ENCODE data around the gene IWS1. TPM values are rescaled to one million over a fixed set of nuclear protein-coding genes. Genes with fewer than 3 reads are reported as not detected.
"Not testable (repeated sequence)": the region's sequence is repeated elsewhere in the genome, so short reads cannot be mapped to it uniquely, and the experiment has no call there.

IWS1 gene
- total RNA-seq, 1 donor: 36.6 TPM

- Histone ChIP-seq H3K27me3 (ENCODE audit: insufficient read depth, low read length) (peaks cover 37% of the 10 kb centered on the region), H3K9me3 (ENCODE audit: low read depth, low read length) (no peaks in the 10 kb centered on the region), H3K4me3 (ENCODE audit: insufficient read depth, low read length) (no peak overlapping the region), H3K27ac (ENCODE audit: low read depth, low read length) (no peak overlapping the region), H3K79me2 (ENCODE audit: insufficient read depth, low read length) (no peaks in the 10 kb centered on the region), H4K20me1 (ENCODE audit: insufficient read depth, low read length) (no peaks in the 10 kb centered on the region), H3K4me1 (ENCODE audit: insufficient read depth, low read length) (no peaks in the 10 kb centered on the region), H3K36me3 (ENCODE audit: insufficient read depth, low read length) (no peaks in the 10 kb centered on the region), H3K4me2 (ENCODE audit: insufficient read depth, low read length) (no peak overlapping the region), H2AFZ (ENCODE audit: low read length) (no peak overlapping the region)
- DNase-seq (ENCODE audit: insufficient read length, low spot score, missing footprints): no peak
- TF ChIP-seq CTCF (IDR thresholded peaks at IDR 0.05; ENCODE audit: extremely low read depth, low read depth, low read length): no peak
Measured at GRCh38 chr2:127545796-127546195, 19.5 kb upstream of the IWS1 start.

- no peak overlapping the region for H2AFZ ChIP-seq (ENCODE audit: low read length)
- H3K4me2 ChIP-seq (ENCODE audit: insufficient read depth, low read length): no peak overlapping the region
- no peaks in the 10 kb centered on the region for H3K4me1 ChIP-seq (ENCODE audit: insufficient read depth, low read length)
- DNase-seq (ENCODE audit: insufficient read length, low spot score, missing footprints): no peak
- no peak overlapping the region for H3K4me3 ChIP-seq (ENCODE audit: insufficient read depth, low read length)
- no peak for TF ChIP-seq CTCF (IDR thresholded peaks at IDR 0.05; ENCODE audit: extremely low read depth, low read depth, low read length)
- H3K79me2 ChIP-seq (ENCODE audit: insufficient read depth, low read length): no peaks in the 10 kb centered on the region
- H3K36me3 ChIP-seq (ENCODE audit: insufficient read depth, low read length): no peaks in the 10 kb centered on the region
- H3K9me3 ChIP-seq (ENCODE audit: low read depth, low read length): no peaks in the 10 kb centered on the region
- H3K27me3 ChIP-seq (ENCODE audit: insufficient read depth, low read length): peaks cover 32% of the 10 kb centered on the region
- H3K27ac ChIP-seq (ENCODE audit: low read depth, low read length): no peak overlapping the region
- no peaks in the 10 kb centered on the region for H4K20me1 ChIP-seq (ENCODE audit: insufficient read depth, low read length)
Measured at GRCh38 chr2:127545189-127545588, 18.9 kb upstream of the IWS1 start.

GRCh38 chr2:127543013-127543501 lies 16.8 kb upstream of the IWS1 start:
- not testable (repeated sequence) for H3K4me1 ChIP-seq (ENCODE audit: insufficient read depth, low read length); H4K20me1 ChIP-seq (ENCODE audit: insufficient read depth, low read length); H3K27ac ChIP-seq (ENCODE audit: low read depth, low read length); H2AFZ ChIP-seq (ENCODE audit: low read length); H3K4me2 ChIP-seq (ENCODE audit: insufficient read depth, low read length); DNase-seq (ENCODE audit: insufficient read length, low spot score, missing footprints); H3K4me3 ChIP-seq (ENCODE audit: insufficient read depth, low read length); H3K9me3 ChIP-seq (ENCODE audit: low read depth, low read length); H3K36me3 ChIP-seq (ENCODE audit: insufficient read depth, low read length); H3K79me2 ChIP-seq (ENCODE audit: insufficient read depth, low read length)
- H3K27me3 ChIP-seq (ENCODE audit: insufficient read depth, low read length): peaks cover 26% of the 10 kb centered on the region

- no peaks in the 10 kb centered on the region for H3K4me1 ChIP-seq (ENCODE audit: insufficient read depth, low read length)
- no peak for DNase-seq (ENCODE audit: insufficient read length, low spot score, missing footprints)
- H3K4me2 ChIP-seq (ENCODE audit: insufficient read depth, low read length): no peak overlapping the region
- H3K79me2 ChIP-seq (ENCODE audit: insufficient read depth, low read length): no peaks in the 10 kb centered on the region
- H3K27ac ChIP-seq (ENCODE audit: low read depth, low read length): no peak overlapping the region
- peaks cover 25% of the 10 kb centered on the region for H3K27me3 ChIP-seq (ENCODE audit: insufficient read depth, low read length)
- TF ChIP-seq CTCF (IDR thresholded peaks at IDR 0.05; ENCODE audit: extremely low read depth, low read depth, low read length): no peak
- no peak overlapping the region for H3K4me3 ChIP-seq (ENCODE audit: insufficient read depth, low read length)
- no peaks in the 10 kb centered on the region for H4K20me1 ChIP-seq (ENCODE audit: insufficient read depth, low read length)
- H3K9me3 ChIP-seq (ENCODE audit: low read depth, low read length): no peaks in the 10 kb centered on the region
- H3K36me3 ChIP-seq (ENCODE audit: insufficient read depth, low read length): no peaks in the 10 kb centered on the region
- no peak overlapping the region for H2AFZ ChIP-seq (ENCODE audit: low read length)
Measured at GRCh38 chr2:127542231-127542630, 15.9 kb upstream of the IWS1 start.
